GM18507 (cell line): Measurements from ENCODE around the gene DNAH6.
"Not testable (repeated sequence)": the region's sequence is repeated elsewhere in the genome, so short reads cannot be mapped to it uniquely, and the experiment has no call there.

Experiments used
- DNase-seq: peaks from one replicate; pipeline ENCODE4 v3.0.0; 2011; ENCODE audit warnings: low read depth; ENCODE audit not compliant: insufficient read length; ENCODE audit errors: extremely low spot score
- FAIRE-seq: peaks from 2 replicates; lab custom pipeline; 2011; peaks lifted over from hg19 to GRCh38; lab: Jason Lieb, UNC

DNAH6 gene

DNA sequence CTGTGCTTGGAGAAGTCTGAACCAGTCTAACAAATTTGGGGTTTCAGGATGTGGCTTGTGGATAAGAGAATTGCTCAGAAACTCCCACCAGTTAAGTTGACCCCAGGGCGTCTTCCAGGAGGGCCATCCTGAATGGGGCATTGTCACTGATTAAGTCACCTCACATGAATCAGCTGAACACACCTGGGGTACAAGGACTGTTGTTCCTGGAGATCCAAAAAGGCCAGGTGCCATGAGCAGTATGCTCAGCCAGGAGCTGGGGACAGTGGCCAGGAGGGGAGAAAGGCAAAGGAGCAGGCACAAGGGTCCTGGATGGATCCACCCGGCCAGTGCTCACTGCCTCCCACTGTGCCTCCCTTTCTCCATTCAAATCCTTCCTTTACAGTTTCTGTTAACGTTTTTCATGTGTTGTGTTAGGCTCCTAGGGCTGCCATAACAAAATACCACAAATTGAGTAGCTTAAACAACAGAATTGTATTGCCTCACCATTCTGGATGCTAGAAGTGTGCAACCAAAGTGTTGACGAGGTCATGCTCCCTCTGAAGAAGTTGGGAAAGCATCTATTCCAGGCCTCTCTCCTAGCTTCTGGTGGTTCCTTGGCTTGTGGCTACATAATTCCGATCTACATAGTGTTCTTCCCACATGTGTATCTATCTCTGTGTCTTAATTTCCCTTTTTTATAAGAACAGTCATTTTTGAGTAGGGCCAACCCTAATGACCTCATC is 331.2 kb downstream of the DNAH6 start:
- DNase-seq = no peak
- FAIRE-seq = no peak

DNA sequence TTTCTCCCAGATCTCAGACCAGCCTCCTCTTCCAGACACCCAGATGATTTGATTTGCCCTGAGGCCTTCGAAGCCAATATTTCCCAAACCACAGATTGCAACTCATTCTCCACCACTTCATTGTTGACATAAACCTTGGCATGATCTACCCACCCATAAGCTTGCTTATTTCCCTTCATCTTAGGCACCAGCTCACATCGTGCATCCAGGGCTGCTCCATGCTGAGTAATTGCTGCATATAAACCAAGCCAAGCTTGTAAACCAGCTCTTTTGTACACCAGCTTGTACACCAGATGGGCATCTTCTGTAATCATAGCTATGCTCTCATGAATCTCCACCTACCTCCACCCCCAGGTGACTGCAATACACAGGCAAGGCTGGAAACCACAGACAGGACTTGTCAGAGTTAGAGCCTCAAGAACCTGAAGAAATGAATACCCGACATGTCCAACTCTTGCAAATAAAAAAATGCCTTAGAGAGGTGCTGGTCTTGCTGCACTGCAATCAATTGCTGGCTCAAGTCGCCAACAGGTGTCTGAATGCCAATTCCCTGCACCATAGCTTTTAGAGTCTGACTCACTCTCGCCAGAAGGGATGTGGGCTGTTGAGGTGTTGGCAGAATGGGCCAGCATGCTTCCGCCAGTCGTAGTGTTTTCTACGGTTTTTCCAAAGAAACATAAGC is 333.1 kb downstream of the DNAH6 start:
- FAIRE-seq (no peak), DNase-seq (no peak)

DNA sequence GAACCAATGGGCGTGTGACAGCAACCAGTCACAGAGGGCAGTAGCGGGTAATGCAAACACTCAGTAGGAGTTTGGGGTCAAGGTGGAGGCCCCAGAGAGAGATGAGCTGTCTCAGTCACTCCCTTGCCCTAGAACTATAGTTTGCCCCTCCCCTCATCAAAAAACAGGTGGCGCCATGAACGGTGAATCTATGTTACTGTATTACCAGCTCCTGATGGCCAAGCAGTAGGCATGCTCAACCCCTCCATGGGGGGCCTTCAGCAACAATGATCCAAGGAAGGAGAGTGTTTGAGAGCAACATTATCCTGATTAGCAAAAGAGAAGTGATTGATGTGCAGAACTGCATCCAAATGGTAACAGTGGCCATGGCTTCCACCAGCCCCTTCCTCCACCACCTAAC is 334.2 kb downstream of the DNAH6 start:
- FAIRE-seq (no peak), DNase-seq (no peak)

DNA sequence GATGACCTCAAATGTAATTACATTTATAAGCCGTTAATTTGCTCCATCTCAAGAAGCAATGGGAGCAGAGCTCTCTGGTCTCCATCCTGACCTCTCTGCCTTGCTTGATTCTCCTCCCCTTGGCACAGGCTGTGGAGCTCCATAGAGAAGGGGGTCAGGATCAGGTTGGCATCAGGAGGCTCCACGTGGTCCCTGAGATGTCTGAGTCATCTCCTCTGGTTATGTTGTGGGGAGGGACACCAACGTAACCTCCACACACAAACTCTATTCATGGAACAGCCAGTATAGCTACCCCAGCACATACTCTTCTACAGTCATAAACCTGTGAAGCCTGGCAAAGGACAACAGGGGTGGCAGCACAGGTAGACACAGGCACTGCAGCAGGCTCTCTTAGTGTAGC is 335.6 kb downstream of the DNAH6 start:
- DNase-seq (no peak), FAIRE-seq (no peak)

DNA sequence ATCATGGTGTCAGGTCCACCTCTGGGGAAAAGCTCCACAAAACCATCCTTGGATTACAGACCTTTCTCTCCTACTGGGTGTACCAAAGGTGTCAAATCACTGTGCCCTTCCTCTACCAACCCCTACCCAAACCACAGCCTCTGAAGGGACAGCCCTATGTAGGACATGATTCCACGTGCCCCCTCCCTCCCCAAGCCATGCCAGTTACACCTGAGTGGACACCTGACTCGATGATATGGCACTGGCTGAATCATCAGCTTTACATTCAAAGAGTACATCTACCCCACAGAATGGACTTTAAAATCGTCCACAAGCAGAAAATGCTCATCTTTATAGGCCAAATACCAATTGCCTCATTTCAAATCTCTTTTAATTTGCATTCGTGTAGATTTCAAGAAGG is 338.6 kb downstream of the DNAH6 start:
- DNase-seq = no peak

DNA sequence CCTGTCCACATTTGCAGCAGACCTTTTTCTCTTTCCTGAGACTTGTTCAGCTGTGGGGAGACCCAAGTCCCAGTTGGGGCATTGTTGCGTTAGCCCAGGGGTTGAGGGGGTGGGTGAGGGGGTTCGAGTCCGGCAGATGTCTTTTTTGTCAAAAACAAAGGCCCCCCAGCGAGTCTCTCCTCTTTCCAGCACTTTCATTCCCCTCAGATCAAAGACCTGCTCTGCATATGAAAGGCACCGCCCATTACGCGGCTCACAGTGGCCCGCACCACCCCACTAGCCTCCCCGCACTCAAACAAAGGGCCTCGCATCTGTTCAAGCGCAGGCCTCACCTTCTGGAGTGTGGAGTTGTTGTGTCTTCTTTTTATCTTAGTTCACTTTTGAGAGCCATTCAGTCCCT is 339.4 kb downstream of the DNAH6 start:
- FAIRE-seq (no peak), DNase-seq (no peak)

More for the DNA sequence above, 338.6 kb downstream of the DNAH6 start:
- no peak for FAIRE-seq

DNA sequence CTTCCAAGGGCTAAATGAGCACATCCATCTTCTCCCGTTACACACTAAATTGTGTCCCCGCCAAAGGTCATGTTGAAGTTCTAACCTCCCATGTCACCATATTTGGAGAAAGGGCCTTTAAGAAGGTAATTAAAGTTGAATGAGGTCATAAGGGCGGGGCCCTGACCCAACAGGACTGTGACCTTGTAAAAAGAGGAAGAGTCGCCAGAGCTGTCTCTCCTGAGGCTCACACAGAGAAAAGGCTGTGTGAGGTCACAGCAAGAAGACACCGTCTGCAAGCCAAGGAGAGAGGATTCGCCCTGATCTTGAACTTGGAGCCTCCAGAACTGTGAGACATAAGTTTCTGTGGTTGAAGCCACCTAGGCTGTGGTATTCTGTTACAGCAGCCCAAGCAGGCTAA is 340.5 kb downstream of the DNAH6 start:
- DNase-seq (no peak), FAIRE-seq (no peak)

DNA sequence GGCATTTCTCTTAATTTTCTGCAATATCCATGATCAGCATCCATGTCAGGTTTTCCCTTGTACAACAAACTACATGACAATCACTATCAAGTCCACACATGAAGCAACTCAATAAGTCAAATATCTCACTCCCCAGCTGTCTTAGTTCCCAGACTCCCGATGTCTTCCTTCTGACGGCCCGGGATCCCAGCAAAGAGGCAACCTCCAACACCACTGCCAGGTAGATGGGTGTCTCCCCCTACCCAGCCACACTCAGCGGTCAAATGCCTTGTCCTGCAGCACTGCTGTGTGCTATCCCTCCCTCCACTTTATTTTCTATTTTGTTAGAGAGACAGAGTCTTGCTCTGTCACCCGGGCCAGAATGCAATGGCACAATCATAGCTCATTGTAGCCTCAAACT is 341.3 kb downstream of the DNAH6 start:
- DNase-seq = no peak
- FAIRE-seq = no peak

DNA sequence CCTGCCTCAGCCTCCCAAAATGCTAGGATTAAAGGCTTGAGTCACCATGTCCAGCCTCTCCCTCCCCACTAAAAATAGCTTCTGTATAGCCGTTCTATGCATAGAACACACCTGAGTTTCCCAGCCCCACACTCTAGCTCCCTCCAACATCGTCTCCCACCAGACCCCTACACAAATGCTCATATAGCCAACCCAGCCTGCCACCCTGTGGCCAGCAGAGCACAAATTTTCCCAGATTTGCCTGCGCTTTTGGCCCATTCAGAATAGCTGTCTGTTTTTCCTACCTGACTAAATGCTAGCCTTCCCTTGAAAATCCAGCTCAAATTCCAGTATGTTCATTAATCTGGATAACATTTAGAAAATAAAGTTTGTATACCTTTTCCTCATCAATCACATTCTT is 341.8 kb downstream of the DNAH6 start:
- FAIRE-seq (no peak), DNase-seq (no peak)

DNA sequence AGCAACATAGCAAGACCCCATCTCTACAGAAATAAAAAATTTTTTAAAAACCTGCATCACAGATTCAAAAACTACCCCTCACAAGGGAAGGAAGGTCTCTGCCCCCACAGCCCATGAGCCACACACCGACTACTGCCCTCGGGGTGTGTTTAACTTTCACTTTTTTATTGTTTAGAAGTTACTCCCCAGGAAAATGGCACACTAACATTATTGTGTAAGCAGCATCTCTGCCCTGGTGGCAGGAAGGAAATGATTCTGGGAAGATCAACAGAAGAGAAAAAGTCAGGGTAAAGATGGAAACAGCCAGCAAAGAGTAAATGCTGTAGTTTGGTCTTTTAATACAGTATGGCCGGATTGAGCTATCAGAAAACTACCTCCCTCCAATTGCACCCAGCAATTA is 342.6 kb downstream of the DNAH6 start:
- no peak for DNase-seq
- no peak for FAIRE-seq

DNA sequence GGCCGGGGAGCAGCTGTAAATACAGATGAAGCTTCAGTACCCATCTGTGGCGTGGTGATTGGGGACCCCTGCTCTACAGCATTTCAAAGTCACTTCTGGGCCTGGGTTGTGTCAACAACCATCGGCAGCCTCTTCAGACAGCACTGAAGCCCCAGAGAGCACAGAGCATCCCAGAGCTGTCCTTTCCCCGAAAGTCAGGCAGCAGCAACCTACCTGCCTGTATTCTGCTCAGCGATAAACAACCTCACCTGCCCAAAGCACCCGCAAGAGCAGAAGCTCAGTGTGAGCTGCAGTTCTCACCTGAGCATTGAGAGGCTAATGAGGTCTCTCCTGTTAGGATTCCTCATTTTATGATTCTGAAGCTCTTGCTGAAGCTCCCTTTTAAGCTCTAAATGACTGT is 345.2 kb downstream of the DNAH6 start:
- FAIRE-seq = no peak
- no peak for DNase-seq

DNA sequence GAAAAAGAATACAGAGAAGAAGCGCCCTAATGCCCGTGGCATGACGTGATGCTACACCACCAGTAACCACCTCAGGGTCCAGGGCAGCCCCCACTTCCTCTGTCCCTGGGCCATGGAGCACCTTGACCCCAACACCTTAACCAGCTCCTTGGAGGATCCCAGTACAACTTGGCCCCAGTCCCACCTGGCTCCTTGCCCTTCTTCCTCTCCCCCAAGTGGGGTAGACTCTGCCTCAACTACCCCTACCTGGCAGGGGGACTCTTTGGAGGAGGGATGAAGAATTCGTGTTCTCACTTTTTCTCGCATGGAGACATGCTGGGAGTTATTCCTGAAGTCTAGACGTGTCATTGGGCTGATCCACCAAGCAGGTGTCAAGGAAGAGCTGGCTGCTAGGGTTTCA is 345.7 kb downstream of the DNAH6 start:
- DNase-seq (no peak), FAIRE-seq (no peak)

DNA sequence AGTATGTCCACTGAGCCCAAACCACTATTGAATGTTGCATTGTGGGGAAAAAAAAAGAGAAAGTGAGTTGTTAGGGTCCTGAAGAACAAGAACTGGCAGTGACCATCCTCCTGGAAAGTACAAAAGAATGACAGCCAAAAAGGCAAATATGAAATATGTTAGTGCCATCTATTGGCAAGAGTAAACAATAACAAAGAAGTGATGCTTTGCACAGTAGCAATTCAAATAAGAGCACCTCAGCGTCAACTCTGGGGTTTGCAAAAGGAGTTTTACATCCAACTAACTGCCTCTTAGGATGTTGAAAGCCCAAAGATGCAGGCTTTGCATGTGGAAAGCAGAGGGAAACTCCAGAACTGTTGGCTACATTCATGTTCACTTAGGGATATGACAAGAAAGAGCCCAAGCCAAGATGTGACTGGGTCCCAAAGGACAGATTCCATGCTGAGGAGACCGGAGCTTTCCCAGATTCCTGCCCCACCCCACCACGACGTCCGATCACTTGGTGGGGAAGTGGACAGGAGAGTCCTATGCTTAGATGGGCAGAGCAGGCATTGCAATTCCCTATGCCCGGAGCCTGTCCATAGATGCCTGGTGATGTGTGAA is 349.0 kb downstream of the DNAH6 start:
- no peak for DNase-seq

DNA sequence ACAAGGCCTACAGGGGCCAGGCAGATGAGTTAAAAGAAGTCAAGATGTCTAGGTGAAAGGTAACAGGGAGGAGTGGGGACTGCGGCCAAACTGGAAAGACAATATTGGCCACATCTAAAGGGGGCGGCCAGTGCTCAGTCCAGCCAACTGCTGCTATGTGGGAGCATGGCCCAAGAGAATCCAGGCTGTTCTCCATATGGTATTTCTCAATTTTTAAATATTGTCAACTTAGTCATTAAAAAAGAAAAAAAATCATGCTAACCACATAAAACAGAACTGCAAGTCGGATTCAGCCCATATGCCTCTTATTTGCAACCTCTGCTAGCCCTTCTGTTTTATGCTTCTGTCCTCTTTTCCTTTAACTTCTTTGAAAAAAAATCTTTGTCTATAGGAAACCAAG is 349.8 kb downstream of the DNAH6 start:
- DNase-seq (no peak), FAIRE-seq (no peak)

More for the DNA sequence above, 349.0 kb downstream of the DNAH6 start:
- peak; percentile 85 for FAIRE-seq

DNA sequence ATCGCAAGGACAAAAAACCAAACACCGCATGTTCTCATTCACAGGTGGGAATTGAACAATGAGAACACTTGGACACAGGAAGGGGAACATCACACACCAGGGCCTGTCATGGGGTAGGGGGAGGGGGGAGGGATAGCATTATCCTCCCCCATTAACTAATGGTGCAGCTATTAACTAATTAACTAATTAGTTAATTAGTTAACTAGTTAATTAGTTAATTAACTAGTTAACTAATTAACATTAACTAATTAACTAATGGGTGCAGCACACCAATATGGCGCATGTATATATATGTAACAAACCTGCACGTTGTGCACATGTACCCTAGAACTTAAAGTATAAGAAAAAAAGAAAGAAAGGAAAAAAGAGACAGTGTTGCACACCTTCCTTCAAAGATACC is 352.0 kb downstream of the DNAH6 start:
- DNase-seq, FAIRE-seq: not testable (repeated sequence)
